ENCODE data around the gene FOXA1. TPM values are rescaled to one million over a fixed set of nuclear protein-coding genes. Genes with fewer than 3 reads are reported as not detected.

FOXA1 gene
- not detected in 3 replicates for total RNA-seq
- long read RNA-seq = 0 reads

DNA sequence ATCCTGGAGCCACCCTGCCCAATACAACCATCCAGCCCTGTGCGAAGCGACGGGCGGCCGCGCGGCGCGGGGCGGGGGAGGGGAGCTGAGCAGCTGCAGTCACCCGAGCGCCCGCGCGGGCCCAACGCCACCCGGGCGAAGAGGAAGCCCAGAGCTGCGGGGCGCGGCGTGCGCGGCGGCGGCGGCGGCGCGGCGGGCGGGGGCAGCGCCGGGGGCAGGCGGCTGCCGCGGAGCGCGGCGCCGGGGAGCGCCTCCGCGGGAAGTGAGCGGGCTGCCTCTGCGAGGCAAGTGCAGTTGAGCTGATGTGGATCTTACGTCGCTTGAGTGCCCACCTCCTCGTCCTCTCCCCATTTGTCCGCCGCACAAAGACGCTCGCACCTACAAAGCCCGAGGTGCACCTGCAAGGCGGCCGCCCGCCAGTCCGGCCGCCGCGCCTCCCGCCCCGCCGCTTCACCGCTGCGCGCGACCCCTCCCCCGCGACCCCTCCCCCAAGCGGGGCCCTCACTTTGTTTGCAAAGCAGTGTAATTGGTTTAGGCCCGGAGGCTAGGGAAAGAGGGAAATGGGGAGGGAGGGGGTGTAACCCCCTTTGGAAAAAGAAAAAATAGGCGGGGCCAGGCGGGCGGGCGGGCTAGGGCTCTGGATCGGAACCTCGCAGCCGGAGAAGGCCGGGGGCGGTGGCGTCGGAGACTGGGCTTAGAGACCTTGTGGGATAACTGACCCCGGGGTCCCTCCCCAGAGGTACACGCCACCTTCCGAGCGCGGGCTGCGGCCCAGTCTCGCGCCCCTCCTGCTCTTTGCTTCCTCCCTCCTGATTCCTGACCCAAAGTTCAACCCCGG, at the start of gene FOXA1, which contains the start of gene TTC6:
Gene FOXA1, minus strand, starts transcription at position 279 of the 838 bp plus-strand sequence. Its CDS starts 277 bp downstream, at position 2.
Gene TTC6, plus strand, starts transcription at position 659 of the 838 bp plus-strand sequence. CDS start 26,436 bp downstream, outside the sequence.
- Mint-ChIP-seq H3K36me3 (ENCODE audit: low read depth) (no peaks in the 10 kb centered on the region), H3K4me1 (ENCODE audit: low read depth) (peaks cover 38% of the 10 kb centered on the region), H3K27ac (ENCODE audit: unreplicated experiment) (no peak within 1 kb of the TSS), H3K4me3 (ENCODE audit: unreplicated experiment) (peak within 1 kb of the TSS; percentile 72), H3K9me3 (ENCODE audit: low read depth) (no peaks in the 10 kb centered on the region), H3K27me3 (ENCODE audit: low read depth) (peaks cover 80% of the 10 kb centered on the region)
- no peak for TF ChIP-seq CTCF (IDR thresholded peaks at IDR 0.05)
- DNase-seq (ENCODE audit: low spot score) = no peak

DNA sequence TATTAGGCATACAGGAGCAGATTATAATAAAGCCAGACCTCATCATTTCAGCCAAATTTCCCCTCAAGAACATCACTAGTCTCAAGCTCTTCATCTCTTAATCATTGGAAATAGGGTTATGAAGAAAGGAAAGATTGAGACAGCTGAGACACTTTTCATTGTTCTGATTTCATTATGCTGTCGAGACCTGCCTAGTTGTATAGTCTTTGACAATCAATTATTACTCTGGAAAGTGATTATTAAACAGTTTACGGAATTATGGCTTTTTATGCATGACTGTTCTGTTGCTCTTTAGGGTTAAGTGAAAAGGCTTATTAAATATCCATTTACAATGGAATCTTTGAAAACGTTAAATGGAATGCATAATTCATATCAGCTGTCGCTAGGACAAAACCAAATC, 48.7 kb upstream of the FOXA1 start:
- DNase-seq (ENCODE audit: low spot score) = no peak
- Mint-ChIP-seq H3K27me3 (ENCODE audit: low read depth) (peaks cover 9% of the 10 kb centered on the region), H3K36me3 (ENCODE audit: low read depth) (no peaks in the 10 kb centered on the region), H3K4me1 (ENCODE audit: low read depth) (no peaks in the 10 kb centered on the region), H3K27ac (ENCODE audit: unreplicated experiment) (no peak overlapping the region), H3K9me3 (ENCODE audit: low read depth) (no peaks in the 10 kb centered on the region), H3K4me3 (ENCODE audit: unreplicated experiment) (no peak overlapping the region)
- no peak for TF ChIP-seq CTCF (IDR thresholded peaks at IDR 0.05)

DNA sequence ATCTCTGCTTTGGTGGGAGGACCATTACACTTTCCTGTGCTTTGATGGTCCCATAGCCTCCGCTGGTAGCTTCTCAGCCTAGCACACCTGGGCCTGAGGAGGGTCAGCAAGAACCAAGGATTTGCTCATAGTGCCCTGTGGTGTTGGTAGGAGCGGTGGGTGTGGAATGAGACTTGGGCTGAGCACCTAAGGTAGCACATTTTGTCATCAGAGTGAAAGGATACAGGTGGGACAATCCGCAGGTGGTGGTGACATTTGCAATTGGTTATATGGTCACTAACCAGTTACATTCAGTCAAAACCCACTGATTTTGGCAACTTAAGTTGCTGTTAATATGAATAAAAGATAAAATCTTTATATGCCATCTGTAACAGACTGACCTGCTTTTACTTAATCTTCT, 47.1 kb upstream of the FOXA1 start:
- Mint-ChIP-seq H3K36me3 (ENCODE audit: low read depth) (no peaks in the 10 kb centered on the region), H3K4me3 (ENCODE audit: unreplicated experiment) (no peak overlapping the region), H3K27me3 (ENCODE audit: low read depth) (peaks cover 13% of the 10 kb centered on the region), H3K27ac (ENCODE audit: unreplicated experiment) (no peak overlapping the region), H3K4me1 (ENCODE audit: low read depth) (no peaks in the 10 kb centered on the region), H3K9me3 (ENCODE audit: low read depth) (no peaks in the 10 kb centered on the region)
- TF ChIP-seq CTCF (IDR thresholded peaks at IDR 0.05) = no peak
- DNase-seq (ENCODE audit: low spot score) = no peak

DNA sequence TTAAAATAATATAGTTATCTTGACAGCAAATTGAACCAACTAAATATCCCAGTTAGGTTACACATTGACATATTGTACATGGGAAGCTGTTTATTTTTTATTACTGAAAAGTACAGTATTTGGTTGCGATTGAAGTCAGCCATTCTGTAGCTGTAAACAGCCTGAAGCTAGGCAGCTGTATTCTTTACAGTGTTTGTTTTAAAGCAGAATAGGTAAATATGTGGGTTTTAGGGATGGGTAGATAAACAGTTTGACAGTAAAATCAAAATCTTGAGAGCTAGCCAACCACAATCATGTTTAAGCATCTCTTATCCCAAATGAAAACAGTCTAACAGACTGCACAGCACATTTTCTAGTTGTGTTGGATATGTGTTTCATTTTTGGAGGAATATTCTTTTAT, 46.1 kb upstream of the FOXA1 start:
- DNase-seq (ENCODE audit: low spot score) = no peak
- no peak overlapping the region for H3K4me3 Mint-ChIP-seq (ENCODE audit: unreplicated experiment)
- no peak for TF ChIP-seq CTCF (IDR thresholded peaks at IDR 0.05)
- H3K4me1 Mint-ChIP-seq (ENCODE audit: low read depth) = no peaks in the 10 kb centered on the region
- H3K36me3 Mint-ChIP-seq (ENCODE audit: low read depth) = no peaks in the 10 kb centered on the region
- peaks cover 20% of the 10 kb centered on the region for H3K27me3 Mint-ChIP-seq (ENCODE audit: low read depth)
- H3K9me3 Mint-ChIP-seq (ENCODE audit: low read depth) = no peaks in the 10 kb centered on the region
- H3K27ac Mint-ChIP-seq (ENCODE audit: unreplicated experiment) = no peak overlapping the region

GRCh38 chr14:37638599-37638998, 43.5 kb upstream of the FOXA1 start:
- no peak overlapping the region for H3K27ac Mint-ChIP-seq (ENCODE audit: unreplicated experiment)
- DNase-seq (ENCODE audit: low spot score) = no peak
- no peaks in the 10 kb centered on the region for H3K36me3 Mint-ChIP-seq (ENCODE audit: low read depth)
- H3K4me3 Mint-ChIP-seq (ENCODE audit: unreplicated experiment) = no peak overlapping the region
- no peaks in the 10 kb centered on the region for H3K9me3 Mint-ChIP-seq (ENCODE audit: low read depth)
- TF ChIP-seq CTCF (IDR thresholded peaks at IDR 0.05) = no peak
- H3K27me3 Mint-ChIP-seq (ENCODE audit: low read depth) = peaks cover 26% of the 10 kb centered on the region
- H3K4me1 Mint-ChIP-seq (ENCODE audit: low read depth) = no peaks in the 10 kb centered on the region
